RWPE1 (cell line): ENCODE measurements around the gene CNKSR2.
"Not testable (repeated sequence)": the region's sequence is repeated elsewhere in the genome, so short reads cannot be mapped to it uniquely, and the experiment has no call there.

Source experiments
- CTCF ChIA-PET: fragments of 350-600 bp; sonication (Branson Sonifier 250); formaldehyde crosslinking; extraction: SDS; loops from one replicate; lab custom pipeline; 2021; lab: Yijun Ruan, JAX
- POLR2A ChIA-PET: fragments of 400-600 bp; formaldehyde crosslinking; extraction: SDS; loops from one replicate; lab custom pipeline; 2020; ENCODE audit warnings: antibody characterized with exemption; ENCODE audit not compliant: low non-redundant PET; lab: Yijun Ruan, JAX
- DNase-seq: peaks from one replicate; pipeline ENCODE4 v3.0.0; 2012; ENCODE audit warnings: low spot score
- H3K27ac ChIP-seq: fragments of 450-650 bp; 2 replicates; pipeline ENCODE4 v1.5.1; 2017
- TF ChIP-seq, protein P1 (sequence below): fragments of 450-650 bp; conservative IDR thresholded peaks from 2 replicates; pipeline ENCODE4 v1.5.1; 2017; ENCODE audit warnings: low read depth, mild to moderate bottlenecking

Gene CNKSR2

DNA sequence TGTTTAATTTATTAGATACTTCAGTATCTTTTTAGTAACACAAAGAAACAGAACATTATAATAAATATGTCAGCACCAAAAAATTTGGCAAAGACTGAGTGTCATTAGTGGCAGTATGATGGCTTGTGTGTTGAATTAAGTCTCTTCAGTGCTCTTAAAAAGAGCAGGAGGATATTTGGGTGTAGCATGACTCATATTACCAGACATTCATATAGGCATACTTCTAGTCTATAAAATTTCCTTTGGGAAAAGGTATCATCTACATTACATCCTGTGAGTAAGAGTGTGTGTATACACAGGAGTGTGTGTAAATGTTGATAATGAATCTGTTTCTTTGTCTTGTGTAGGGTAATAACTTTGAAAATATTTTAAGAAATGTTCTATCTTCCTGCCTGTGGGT lies 135.7 kb downstream of the CNKSR2 start:
- CTCF ChIA-PET: no interaction called here

DNA sequence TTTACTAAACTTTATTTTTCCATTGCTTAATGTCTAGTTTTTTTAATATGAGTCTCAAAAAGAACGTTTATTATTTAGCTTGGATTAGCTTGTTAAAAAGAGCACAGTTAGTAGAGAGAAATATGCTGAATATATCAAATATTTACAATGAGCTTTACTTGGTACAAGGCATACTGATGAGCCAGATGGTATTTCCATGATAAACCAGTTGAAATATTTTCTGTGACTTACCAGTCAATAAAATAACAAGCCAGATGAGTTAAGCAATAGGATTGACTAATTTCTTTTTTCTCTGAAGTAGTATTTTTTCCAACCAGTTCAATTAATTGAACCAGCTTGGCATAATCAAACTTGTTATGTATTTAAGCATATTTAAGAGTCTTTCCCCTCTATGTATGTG lies 149.8 kb downstream of the CNKSR2 start:
- ChIA-PET CTCF (no interaction called here), POLR2A (no interaction called here)
- H3K27ac ChIP-seq: no peak overlapping the region
- DNase-seq: no peak
- TF ChIP-seq, protein P1, sequence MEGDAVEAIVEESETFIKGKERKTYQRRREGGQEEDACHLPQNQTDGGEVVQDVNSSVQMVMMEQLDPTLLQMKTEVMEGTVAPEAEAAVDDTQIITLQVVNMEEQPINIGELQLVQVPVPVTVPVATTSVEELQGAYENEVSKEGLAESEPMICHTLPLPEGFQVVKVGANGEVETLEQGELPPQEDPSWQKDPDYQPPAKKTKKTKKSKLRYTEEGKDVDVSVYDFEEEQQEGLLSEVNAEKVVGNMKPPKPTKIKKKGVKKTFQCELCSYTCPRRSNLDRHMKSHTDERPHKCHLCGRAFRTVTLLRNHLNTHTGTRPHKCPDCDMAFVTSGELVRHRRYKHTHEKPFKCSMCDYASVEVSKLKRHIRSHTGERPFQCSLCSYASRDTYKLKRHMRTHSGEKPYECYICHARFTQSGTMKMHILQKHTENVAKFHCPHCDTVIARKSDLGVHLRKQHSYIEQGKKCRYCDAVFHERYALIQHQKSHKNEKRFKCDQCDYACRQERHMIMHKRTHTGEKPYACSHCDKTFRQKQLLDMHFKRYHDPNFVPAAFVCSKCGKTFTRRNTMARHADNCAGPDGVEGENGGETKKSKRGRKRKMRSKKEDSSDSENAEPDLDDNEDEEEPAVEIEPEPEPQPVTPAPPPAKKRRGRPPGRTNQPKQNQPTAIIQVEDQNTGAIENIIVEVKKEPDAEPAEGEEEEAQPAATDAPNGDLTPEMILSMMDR: no peak

More for the DNA sequence above, 135.7 kb downstream of the CNKSR2 start:
- TF ChIP-seq, protein P1: no peak
- peak; percentile 1 for DNase-seq
- no peak overlapping the region for H3K27ac ChIP-seq
- POLR2A ChIA-PET: no interaction called here

DNA sequence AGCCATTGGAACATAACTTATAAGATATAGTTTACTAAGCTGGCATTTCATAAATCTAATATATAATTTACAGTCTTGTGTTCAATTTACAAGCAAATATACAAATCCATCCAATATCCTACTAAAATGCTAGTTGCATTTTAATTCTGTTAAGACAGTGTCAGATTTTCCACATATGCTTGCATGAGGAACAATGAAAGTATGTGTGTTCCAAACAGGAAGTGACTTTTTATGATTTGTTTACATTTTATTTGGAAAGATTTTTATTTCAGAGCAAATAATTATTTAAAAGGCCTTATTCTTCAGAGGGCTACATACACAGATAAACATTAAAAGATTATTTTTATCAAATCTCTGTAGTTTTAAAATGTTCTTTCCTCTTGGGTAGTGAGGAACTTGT lies 153.9 kb downstream of the CNKSR2 start:
- DNase-seq: no peak
- TF ChIP-seq, protein P1: no peak
- POLR2A ChIA-PET: no interaction called here
- H3K27ac ChIP-seq: no peak overlapping the region
- CTCF ChIA-PET: no interaction called here

DNA sequence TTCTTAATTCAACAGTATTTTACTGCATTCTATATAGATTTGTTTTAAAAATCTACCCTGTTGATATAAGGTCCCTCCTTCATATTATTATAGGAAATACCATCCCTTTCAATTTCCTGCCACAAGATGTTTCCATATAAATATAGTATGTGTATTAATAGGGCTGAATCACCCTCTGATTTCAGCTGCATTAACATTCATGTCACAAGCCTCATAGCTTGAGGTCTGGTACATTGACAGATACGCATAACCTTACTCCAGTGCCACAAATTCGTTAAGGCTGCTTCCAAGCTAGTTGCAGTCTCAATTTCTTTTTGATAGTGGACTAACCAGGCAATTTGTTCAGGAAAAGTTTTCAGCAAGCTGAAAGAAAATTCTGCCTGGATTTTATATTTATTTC lies 155.6 kb downstream of the CNKSR2 start:
- POLR2A ChIA-PET: no interaction called here
- TF ChIP-seq, protein P1: no peak

DNA sequence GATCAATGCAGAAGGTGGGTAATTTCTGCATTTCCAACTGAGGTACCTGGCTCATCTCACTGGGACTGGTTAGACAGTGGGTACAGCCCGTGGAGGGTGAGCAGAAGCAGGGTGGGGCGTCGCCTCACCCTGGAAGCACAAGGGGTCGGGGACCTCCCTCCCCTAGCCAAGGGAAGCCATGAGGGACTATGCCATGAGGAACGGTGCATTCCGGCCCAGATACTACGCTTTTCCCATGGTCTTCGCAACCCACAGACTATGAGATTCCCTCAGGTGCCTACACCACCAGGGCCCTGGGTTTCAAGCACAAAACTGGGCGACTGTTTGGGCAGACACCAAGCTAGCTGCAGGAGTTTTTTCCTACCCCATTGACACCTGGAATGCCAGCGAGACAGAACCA lies 170.4 kb downstream of the CNKSR2 start:
- POLR2A ChIA-PET, CTCF ChIA-PET, H3K27ac ChIP-seq, DNase-seq: not testable (repeated sequence)

More for the DNA sequence above, 155.6 kb downstream of the CNKSR2 start:
- H3K27ac ChIP-seq: no peak overlapping the region
- CTCF ChIA-PET: interaction anchor here (0.6 kb wide), 1 partner anchor 42 kb away, joined by 4 read pairs; no protein-coding TSS in a partner anchor
- no peak for DNase-seq

DNA sequence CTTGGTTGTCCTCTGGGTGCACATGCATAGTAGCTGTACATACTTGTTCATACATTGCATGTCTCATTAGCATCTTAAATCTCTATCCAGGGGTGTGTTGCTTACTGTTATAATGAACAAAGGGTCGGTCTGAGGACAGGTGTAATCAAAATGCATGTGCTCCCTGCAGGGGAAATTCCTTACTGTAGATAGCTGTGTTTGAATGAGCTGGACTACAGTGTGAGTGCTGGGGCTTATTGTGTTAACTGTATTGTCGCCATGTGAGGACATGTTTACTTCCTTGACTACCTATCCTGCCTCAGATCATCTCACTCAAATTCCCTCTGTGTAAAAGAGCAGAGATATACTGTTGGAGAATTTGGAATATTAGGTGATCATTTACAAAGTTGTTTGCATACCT lies 185.2 kb downstream of the CNKSR2 start:
- no peak overlapping the region for H3K27ac ChIP-seq
- CTCF ChIA-PET: interaction anchor here (0.7 kb wide), 1 partner anchor 602 kb away, joined by 3 read pairs; no protein-coding TSS in a partner anchor
- no peak for DNase-seq
- TF ChIP-seq, protein P1: no peak
- POLR2A ChIA-PET: no interaction called here

DNA sequence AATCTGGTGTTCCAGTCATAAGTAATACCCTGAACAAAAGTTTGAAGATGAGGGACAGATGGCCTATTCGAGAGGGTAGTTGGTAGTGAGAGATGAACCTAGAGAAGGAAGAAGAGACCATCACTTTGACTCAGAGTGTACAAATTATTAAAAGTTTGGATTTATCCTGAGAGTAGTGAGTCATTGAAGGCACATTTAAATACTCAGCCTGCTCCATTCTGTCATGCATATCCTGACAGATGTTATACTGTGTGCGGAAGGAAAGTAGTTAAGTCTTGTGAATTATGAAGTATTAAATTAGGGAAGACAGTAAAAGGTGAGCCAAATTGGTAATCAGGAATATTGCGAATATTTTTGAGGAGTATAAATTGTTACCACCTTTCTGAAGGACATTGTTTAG lies 190.8 kb downstream of the CNKSR2 start:
- CTCF ChIA-PET: no interaction called here
- POLR2A ChIA-PET: no interaction called here
- no peak overlapping the region for H3K27ac ChIP-seq
- TF ChIP-seq, protein P1: no peak
- no peak for DNase-seq
